Nephron progenitor cell (in vitro differentiated cells): ENCODE data around the gene HOXA9.

Source experiments
- DNase-seq: peaks from one replicate; pipeline ENCODE4 v3.0.0; 2021
- H3K27ac Mint-ChIP-seq: 2 replicates; pipeline ENCODE4 v1.8.0; 2021; ENCODE audit warnings: mild to moderate bottlenecking, moderate library complexity, mixed read lengths
- H3K27me3 Mint-ChIP-seq: 2 replicates; pipeline ENCODE4 v1.8.0; 2021; ENCODE audit warnings: mild to moderate bottlenecking, low read depth, mixed read lengths; ENCODE audit not compliant: poor library complexity
- H3K36me3 Mint-ChIP-seq: 2 replicates; pipeline ENCODE4 v1.8.0; 2021; ENCODE audit warnings: low read depth, mixed read lengths
- H3K4me1 Mint-ChIP-seq: 2 replicates; pipeline ENCODE4 v1.8.0; 2021; ENCODE audit warnings: mixed read lengths
- H3K4me3 Mint-ChIP-seq: 2 replicates; pipeline ENCODE4 v1.8.0; 2021; ENCODE audit warnings: mild to moderate bottlenecking, moderate library complexity, mixed read lengths
- H3K9me3 Mint-ChIP-seq: 2 replicates; pipeline ENCODE4 v1.8.0; 2021; ENCODE audit warnings: mild to moderate bottlenecking, moderate library complexity, mixed read lengths
- CTCF ChIP-seq: fragments of 200-600 bp; sonication (generic); IDR thresholded peaks from 2 replicates; pipeline ENCODE4 v1.5.0; 2021; ENCODE audit warnings: antibody characterized with exemption

HOXA9 gene

GRCh38 chr7:27145165-27145913 lies 20.0 kb downstream of the HOXA9 start:
- H3K27ac Mint-ChIP-seq = peak overlapping the region; percentile 99
- H3K4me1 Mint-ChIP-seq = peaks cover 51% of the 10 kb centered on the region
- peaks cover 95% of the 10 kb centered on the region for H3K36me3 Mint-ChIP-seq
- no peak for TF ChIP-seq CTCF
- H3K27me3 Mint-ChIP-seq = peaks cover 17% of the 10 kb centered on the region
- peak overlapping the region; percentile 97 for H3K4me3 Mint-ChIP-seq
- peak; percentile 49 for DNase-seq
- no peaks in the 10 kb centered on the region for H3K9me3 Mint-ChIP-seq

GRCh38 chr7:27144781-27145164 lies 20.6 kb downstream of the HOXA9 start:
- TF ChIP-seq CTCF = no peak
- peak overlapping the region; percentile 97 for H3K4me3 Mint-ChIP-seq
- peaks cover 17% of the 10 kb centered on the region for H3K27me3 Mint-ChIP-seq
- H3K9me3 Mint-ChIP-seq = no peaks in the 10 kb centered on the region
- peak; percentile 42 for DNase-seq
- peak overlapping the region; percentile 99 for H3K27ac Mint-ChIP-seq
- peaks cover 51% of the 10 kb centered on the region for H3K4me1 Mint-ChIP-seq
- peaks cover 95% of the 10 kb centered on the region for H3K36me3 Mint-ChIP-seq

- Mint-ChIP-seq H3K27ac (peak overlapping the region; percentile 99), H3K27me3 (peaks cover 17% of the 10 kb centered on the region), H3K4me1 (peaks cover 51% of the 10 kb centered on the region), H3K9me3 (no peaks in the 10 kb centered on the region), H3K36me3 (peaks cover 92% of the 10 kb centered on the region), H3K4me3 (peak overlapping the region; percentile 97)
- no peak for DNase-seq
- peak; percentile 6 for TF ChIP-seq CTCF
Observed at GRCh38 chr7:27143950-27144780, 21.2 kb downstream of the HOXA9 start.

- peak within 1 kb of the TSS; percentile 97 for H3K4me3 Mint-ChIP-seq
- H3K9me3 Mint-ChIP-seq = no peaks in the 10 kb centered on the region
- DNase-seq = peak; percentile 92
- TF ChIP-seq CTCF = peak; percentile 90
- H3K4me1 Mint-ChIP-seq = peaks cover 59% of the 10 kb centered on the region
- H3K27me3 Mint-ChIP-seq = peaks cover 21% of the 10 kb centered on the region
- peak within 1 kb of the TSS; percentile 100 for H3K27ac Mint-ChIP-seq
- peaks cover 91% of the 10 kb centered on the region for H3K36me3 Mint-ChIP-seq
Observed at GRCh38 chr7:27143023-27143949, 22.1 kb downstream of the HOXA9 start, which contains the start of gene HOXA5. Gene HOXA5 (minus strand): TSS chr7:27143681. CDS start chr7:27143607, 74 bp downstream.

- Mint-ChIP-seq H3K9me3 (no peaks in the 10 kb centered on the region), H3K4me3 (peak overlapping the region; percentile 97), H3K4me1 (peaks cover 66% of the 10 kb centered on the region), H3K36me3 (peaks cover 91% of the 10 kb centered on the region), H3K27ac (peak overlapping the region; percentile 100), H3K27me3 (peaks cover 21% of the 10 kb centered on the region)
- no peak for TF ChIP-seq CTCF
- DNase-seq = no peak
Observed at GRCh38 chr7:27142580-27143022, 22.7 kb downstream of the HOXA9 start.
